K562 (cell line): ENCODE data around the gene NRGN. TPM values are rescaled to one million over a fixed set of nuclear protein-coding genes. Genes with fewer than 3 reads are reported as not detected.

ENCODE experiments used
- ATAC-seq: fragments of 200-7000 bp; cut with Tn5 transposase; 3 replicates; pipeline ENCODE4 v1.9.1; 2020; ENCODE audit warnings: moderate library complexity
- BruUV-seq: library from RNA; stranded (reverse); fragments of 400-500 nt; replicated peaks from 2 replicates; lab custom pipeline; 2021; lab: Mats Ljungman, UMichigan
- CTCF ChIA-PET: fragments of 300-600 bp; formaldehyde crosslinking; extraction: SDS; loops from one replicate; lab custom pipeline; 2021; ENCODE audit warnings: low intra/inter-chr PET ratio; lab: Yijun Ruan, JAX
- POLR2A ChIA-PET: fragments of 300-600, 350-650 bp; sonication (Branson Sonifier 250); formaldehyde crosslinking; extraction: SDS; loops from one replicate; lab custom pipeline; 2021; ENCODE audit warnings: antibody characterized with exemption, inconsistent platforms; lab: Yijun Ruan, JAX
- DNase-seq, 4 experiments: peaks; one replicate each; pipeline versions ENCODE4 v3.0.0 to v3.0.0-alpha.2; 2011 to 2018; ENCODE audit warnings: low spot score in 3 of 4, mixed read lengths in 3 of 4; ENCODE audit errors: extremely low read depth in 1 of 4
- FAIRE-seq: peaks from 2 replicates; lab custom pipeline; 2011; peaks lifted over from hg19 to GRCh38; lab: Jason Lieb, UNC
- H2AFZ ChIP-seq: 2 replicates; pipeline ENCODE4 v1.6.0; 2011; ENCODE audit warnings: low read depth, low read length, control low read depth, inconsistent platforms
- H3K27ac ChIP-seq: fragments of 200-600 bp; 3 replicates; pipeline ENCODE4 v1.8.0; 2011; ENCODE audit warnings: low read depth, mild to moderate bottlenecking, control low read depth, inconsistent platforms, low read length, moderate library complexity, mixed read lengths; ENCODE audit errors: extremely low read depth
- H3K27me3 ChIP-seq, 2 experiments: fragments of 300-600 bp in 1 of 2; 2 replicates in 1 of 2; 3 replicates in 1 of 2; pipeline versions ENCODE4 v1.6.0 to v1.8.0; 2011; ENCODE audit warnings: inconsistent platforms in 2 of 2, low read length in 2 of 2, mild to moderate bottlenecking in 1 of 2, mixed read lengths in 1 of 2, moderate library complexity in 1 of 2; ENCODE audit not compliant: control insufficient read depth in 2 of 2, insufficient read depth in 2 of 2
- H3K36me3 ChIP-seq: fragments of 300-600 bp; 3 replicates; pipeline ENCODE4 v1.8.0; 2011; ENCODE audit warnings: mild to moderate bottlenecking, low read length, inconsistent platforms; ENCODE audit not compliant: control insufficient read depth, insufficient read depth
- H3K4me1 ChIP-seq, 2 experiments: fragments of 200-600 bp in 1 of 2; replicated peaks in 1 of 2; 2 replicates in 1 of 2; 3 replicates in 1 of 2; pipeline versions ENCODE4 v1.5.1 to v1.8.0; 2011; ENCODE audit warnings: inconsistent platforms in 2 of 2, low read length in 2 of 2, mild to moderate bottlenecking in 1 of 2, mixed read lengths in 1 of 2, moderate library complexity in 1 of 2; ENCODE audit not compliant: control insufficient read depth in 2 of 2, insufficient read depth in 2 of 2
- H3K4me2 ChIP-seq: 2 replicates; pipeline ENCODE4 v1.6.1; 2011; ENCODE audit warnings: low read length, control low read depth, inconsistent platforms, mixed read lengths; ENCODE audit not compliant: insufficient read depth
- H3K4me3 ChIP-seq: fragments of 200-600 bp; sonication (generic), shearing (Covaris generic); 2 replicates; pipeline ENCODE4 v1.5.1; 2016; ENCODE audit warnings: control low read depth, inconsistent platforms
- H3K79me2 ChIP-seq: fragments of 200-600 bp; 3 replicates; pipeline ENCODE4 v1.8.0; 2011; ENCODE audit warnings: low read length, inconsistent platforms; ENCODE audit not compliant: control insufficient read depth, insufficient read depth
- H3K9ac ChIP-seq, 2 experiments: 2 replicates each; pipeline versions ENCODE4 v1.6.0 to v1.6.1; 2011; ENCODE audit warnings: low read depth in 2 of 2, low read length in 2 of 2, control low read depth in 1 of 2, inconsistent platforms in 1 of 2, mild to moderate bottlenecking in 1 of 2, mixed read lengths in 1 of 2; ENCODE audit not compliant: insufficient read depth in 1 of 2
- H3K9me1 ChIP-seq: one replicate; pipeline ENCODE4 v1.6.0; 2011; ENCODE audit warnings: inconsistent platforms, mild to moderate bottlenecking, low read length, moderate library complexity; ENCODE audit not compliant: control insufficient read depth, insufficient read depth
- H3K9me3 ChIP-seq: replicated peaks from 2 replicates; pipeline ENCODE4 v1.5.1; 2011; ENCODE audit warnings: low read depth, low read length, inconsistent platforms; ENCODE audit not compliant: control insufficient read depth, insufficient read depth
- H4K20me1 ChIP-seq: replicated peaks from 2 replicates; pipeline ENCODE4 v1.6.1; 2011; ENCODE audit warnings: low read length, inconsistent platforms, mixed read lengths; ENCODE audit not compliant: control insufficient read depth, insufficient read depth
- CXXC5 ChIP-seq: fragments of 250-450 bp; sonication (Bioruptor Pico); IDR thresholded peaks from 2 replicates; pipeline ENCODE4 v1.8.0; 2022; ENCODE audit warnings: inconsistent platforms, mild to moderate bottlenecking, moderate library complexity
- ELF1 ChIP-seq: fragments of 200-800 bp; sonication (Bioruptor generic); IDR thresholded peaks from 2 replicates; pipeline ENCODE4 v1.6.1; 2016; ENCODE audit warnings: missing genetic modification characterization, missing compliant biosample characterization
- EWSR1 ChIP-seq: fragments of 450-650 bp; IDR thresholded peaks from 2 replicates; pipeline ENCODE4 v1.6.1; 2018; ENCODE audit warnings: borderline replicate concordance, mild to moderate bottlenecking, low read depth, moderate library complexity; ENCODE audit not compliant: partially characterized antibody
- HDGF ChIP-seq: fragments of 450-650 bp; IDR thresholded peaks from 2 replicates; pipeline ENCODE4 v1.6.1; 2016
- HMG20B ChIP-seq: fragments of 250-450 bp; sonication (Bioruptor Pico); IDR thresholded peaks from 2 replicates; pipeline ENCODE4 v1.5.0; 2021; ENCODE audit warnings: mild to moderate bottlenecking
- HOXB6 ChIP-seq: fragments of 250-450 bp; sonication (Bioruptor Pico); IDR thresholded peaks from 2 replicates; pipeline ENCODE4 v1.5.1; 2022; ENCODE audit warnings: mild to moderate bottlenecking, borderline replicate concordance
- NFXL1 ChIP-seq: fragments of 450-650 bp; formaldehyde crosslinking; IDR thresholded peaks from 2 replicates; pipeline ENCODE4 v1.4.0; 2021; ENCODE audit warnings: mild to moderate bottlenecking
- OTX1 ChIP-seq: fragments of 450-650 bp; formaldehyde crosslinking; IDR thresholded peaks from 2 replicates; pipeline ENCODE4 v1.4.0; 2022; ENCODE audit warnings: mild to moderate bottlenecking
- PRPF4 ChIP-seq: fragments of 200-400 bp; formaldehyde crosslinking; IDR thresholded peaks from one replicate; pipeline ENCODE4 v1.6.1; 2017; ENCODE audit warnings: low read length, low read depth, mild to moderate bottlenecking; ENCODE audit not compliant: insufficient read depth, poor library complexity, severe bottlenecking
- ZNF217 ChIP-seq: sonication (generic); formaldehyde crosslinking; IDR thresholded peaks from 2 replicates; pipeline ENCODE4 v1.8.0; 2022; ENCODE audit warnings: mild to moderate bottlenecking, missing genetic modification reagents
- WGBS: fragments of 100-300 bp; shearing (Covaris generic); methylation state at CpG from one replicate; pipeline ENCODE4 v1.1.6; 2016; ENCODE audit warnings: low coverage, mixed read lengths; ENCODE audit not compliant: insufficient coverage; ENCODE audit errors: missing lambda C conversion rate; 5-methylcytosine and 5-hydroxymethylcytosine counted together
- in situ Hi-C: fragments of 300-500 bp; cut with MboI; formaldehyde crosslinking; loops from 4 replicates; pipeline ENCODE4 v1.15.0; 2018; ENCODE audit warnings: inconsistent platforms, mixed read lengths
- intact Hi-C: fragments of 100-400 bp; cut with micrococcal nuclease; formaldehyde crosslinking; loops from 2 replicates; pipeline ENCODE4 v1.14.2; 2022
- polyA plus RNA-seq, 8 experiments: library from polyadenylated mRNA; depleted of rRNA in 4 of 8; stranded (reverse) in 5 of 8; unstranded in 3 of 8; fragments of >200 nt; fragmentation: Nextera tagmentation in 2 of 8; fragmentation: Illumina TruSeq in 1 of 8; extraction: Ambion mirVana in 2 of 8; extraction: Trizol in 1 of 8; gene quantifications; 2 replicates each; pipeline versions ENCODE4 v1.2.1 to v1.2.3, GENCODE V29; 2011 to 2014; ENCODE audit warnings: inconsistent platforms in 1 of 8, missing spikeins in 1 of 8
- total RNA-seq, 7 experiments: library from RNA; depleted of rRNA in 6 of 7; stranded (reverse); fragments of >200 nt in 6 of 7; fragmentation: Illumina TruSeq in 2 of 7; extraction: Trizol in 2 of 7; gene quantifications; 2 replicates each; pipeline versions ENCODE4 v1.2.1 to v1.2.3, GENCODE V29; 2011 to 2021; ENCODE audit warnings: low replicate concordance in 1 of 7
- TF ChIP-seq, protein P1 (sequence below): fragments of 450-650 bp; formaldehyde crosslinking; IDR thresholded peaks from 2 replicates; pipeline ENCODE4 v1.4.0; 2022; ENCODE audit warnings: missing genetic modification characterization
- TF ChIP-seq, protein P2 (sequence below), 3 experiments: IDR thresholded peaks in 2 of 3; conservative IDR thresholded peaks in 1 of 3; 2 replicates each; pipeline ENCODE4 v1.5.1; 2011 to 2012; ENCODE audit warnings: low read length in 3 of 3, mild to moderate bottlenecking in 3 of 3, control low read depth in 2 of 3, improper control_type of control experiment in 1 of 3, inconsistent platforms in 1 of 3, low read depth in 1 of 3, mixed read lengths in 1 of 3, moderate library complexity in 1 of 3; ENCODE audit not compliant: insufficient read depth in 2 of 3
- TF ChIP-seq, protein P3 (sequence below): fragments of 450-650 bp; conservative IDR thresholded peaks from 2 replicates; pipeline ENCODE4 v1.6.1; 2016; ENCODE audit warnings: missing genetic modification characterization, low read depth, mild to moderate bottlenecking, control low read depth, missing compliant biosample characterization
- TF ChIP-seq, protein P4 (sequence below): fragments of 250-450 bp; sonication (Bioruptor Pico); IDR thresholded peaks from 2 replicates; pipeline ENCODE4 v1.8.0; 2022; ENCODE audit warnings: moderate library complexity, mild to moderate bottlenecking, inconsistent platforms

NRGN gene
- total and polyA plus RNA-seq, 9 of the 15 experiments (the other 6 are each of a cell fraction or from before 2014, with no cell fraction given), result 0.29 to 7.8 (median 3.5) TPM; not detected in 2

DNA sequence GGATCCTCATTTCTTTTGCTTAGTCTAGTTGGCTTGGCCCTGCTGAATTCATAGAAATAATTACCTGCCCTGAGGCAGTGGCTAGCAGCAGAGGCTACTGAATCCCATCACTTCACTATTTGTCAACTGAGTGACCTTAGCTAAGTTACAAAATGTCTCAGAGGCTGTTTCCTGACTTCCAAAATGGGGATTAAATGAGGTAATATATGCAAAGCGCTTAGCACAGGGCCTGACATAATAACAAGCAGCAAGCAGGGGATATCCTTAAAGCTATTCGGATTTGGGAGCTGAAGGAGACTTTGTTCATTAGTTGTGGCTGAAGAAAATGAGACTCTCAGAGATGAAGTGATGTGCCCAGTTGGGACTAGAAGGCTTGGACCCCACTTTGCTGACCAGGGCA is 2.8 kb downstream of the NRGN start:
- H3K4me2 ChIP-seq, result no peak overlapping the region
- 0 out of 2 replicates have a peak, but pooled peaks cover 9% of the 10 kb centered on the region for H4K20me1 ChIP-seq
- BruUV-seq, result no TSS peak
- intact Hi-C loops (no loop called here), in situ Hi-C loops (no loop called here)
- no peaks in the 10 kb centered on the region for H3K9me1 ChIP-seq
- no peak overlapping the region for H3K27ac ChIP-seq
- H3K79me2 ChIP-seq, result no peaks in the 10 kb centered on the region
- 7% methylated on average over 2 of the region's 2 CpGs for WGBS
- DNase-seq (no peak), ATAC-seq (no peak), FAIRE-seq (no peak)
- H3K4me1 ChIP-seq, result peaks cover 20 to 27% of the 10 kb centered on the region in 2 experiments; a peak in 4 of 5 replicates
- no peak overlapping the region for H3K4me3 ChIP-seq
- peaks cover 8 to 40% of the 10 kb centered on the region in 2 experiments; a peak in 4 of 5 replicates for H3K27me3 ChIP-seq
- H3K36me3 ChIP-seq, result no peaks in the 10 kb centered on the region
- CTCF ChIA-PET, result no interaction called here
- no peaks in the 10 kb centered on the region for H3K9me3 ChIP-seq
- H2AFZ ChIP-seq, result no peak overlapping the region
- H3K9ac ChIP-seq, result no peak overlapping the region
- POLR2A ChIA-PET, result no interaction called here
- TF ChIP-seq, protein P1, sequence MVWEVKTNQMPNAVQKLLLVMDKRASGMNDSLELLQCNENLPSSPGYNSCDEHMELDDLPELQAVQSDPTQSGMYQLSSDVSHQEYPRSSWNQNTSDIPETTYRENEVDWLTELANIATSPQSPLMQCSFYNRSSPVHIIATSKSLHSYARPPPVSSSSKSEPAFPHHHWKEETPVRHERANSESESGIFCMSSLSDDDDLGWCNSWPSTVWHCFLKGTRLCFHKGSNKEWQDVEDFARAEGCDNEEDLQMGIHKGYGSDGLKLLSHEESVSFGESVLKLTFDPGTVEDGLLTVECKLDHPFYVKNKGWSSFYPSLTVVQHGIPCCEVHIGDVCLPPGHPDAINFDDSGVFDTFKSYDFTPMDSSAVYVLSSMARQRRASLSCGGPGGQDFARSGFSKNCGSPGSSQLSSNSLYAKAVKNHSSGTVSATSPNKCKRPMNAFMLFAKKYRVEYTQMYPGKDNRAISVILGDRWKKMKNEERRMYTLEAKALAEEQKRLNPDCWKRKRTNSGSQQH (CRISPR knock-in tag), result no peak
- no peak for TF ChIP-seq ELF1 (tag)
- no peak for TF ChIP-seq EWSR1
- no peak for TF ChIP-seq HOXB6 (CRISPR knock-in tag)
- no peak for TF ChIP-seq HDGF
- no peak for TF ChIP-seq HMG20B (CRISPR knock-in tag)
- no peak for TF ChIP-seq CXXC5 (CRISPR knock-in tag)
- TF ChIP-seq ZNF217 (CRISPR knock-in tag), result no peak
- TF ChIP-seq, protein P2, sequence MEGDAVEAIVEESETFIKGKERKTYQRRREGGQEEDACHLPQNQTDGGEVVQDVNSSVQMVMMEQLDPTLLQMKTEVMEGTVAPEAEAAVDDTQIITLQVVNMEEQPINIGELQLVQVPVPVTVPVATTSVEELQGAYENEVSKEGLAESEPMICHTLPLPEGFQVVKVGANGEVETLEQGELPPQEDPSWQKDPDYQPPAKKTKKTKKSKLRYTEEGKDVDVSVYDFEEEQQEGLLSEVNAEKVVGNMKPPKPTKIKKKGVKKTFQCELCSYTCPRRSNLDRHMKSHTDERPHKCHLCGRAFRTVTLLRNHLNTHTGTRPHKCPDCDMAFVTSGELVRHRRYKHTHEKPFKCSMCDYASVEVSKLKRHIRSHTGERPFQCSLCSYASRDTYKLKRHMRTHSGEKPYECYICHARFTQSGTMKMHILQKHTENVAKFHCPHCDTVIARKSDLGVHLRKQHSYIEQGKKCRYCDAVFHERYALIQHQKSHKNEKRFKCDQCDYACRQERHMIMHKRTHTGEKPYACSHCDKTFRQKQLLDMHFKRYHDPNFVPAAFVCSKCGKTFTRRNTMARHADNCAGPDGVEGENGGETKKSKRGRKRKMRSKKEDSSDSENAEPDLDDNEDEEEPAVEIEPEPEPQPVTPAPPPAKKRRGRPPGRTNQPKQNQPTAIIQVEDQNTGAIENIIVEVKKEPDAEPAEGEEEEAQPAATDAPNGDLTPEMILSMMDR (IDR thresholded peaks at IDR 0.05 in 2 of 3, conservative IDR thresholded peaks at IDR 0.05 in 1 of 3; ENCODE audit: insufficient read depth in 2 of 3, low read depth in 1 of 3, low read length in 3 of 3), result no peak
- TF ChIP-seq NFXL1 (CRISPR knock-in tag), result no peak
- TF ChIP-seq OTX1 (CRISPR knock-in tag), result no peak
- TF ChIP-seq, protein P3, sequence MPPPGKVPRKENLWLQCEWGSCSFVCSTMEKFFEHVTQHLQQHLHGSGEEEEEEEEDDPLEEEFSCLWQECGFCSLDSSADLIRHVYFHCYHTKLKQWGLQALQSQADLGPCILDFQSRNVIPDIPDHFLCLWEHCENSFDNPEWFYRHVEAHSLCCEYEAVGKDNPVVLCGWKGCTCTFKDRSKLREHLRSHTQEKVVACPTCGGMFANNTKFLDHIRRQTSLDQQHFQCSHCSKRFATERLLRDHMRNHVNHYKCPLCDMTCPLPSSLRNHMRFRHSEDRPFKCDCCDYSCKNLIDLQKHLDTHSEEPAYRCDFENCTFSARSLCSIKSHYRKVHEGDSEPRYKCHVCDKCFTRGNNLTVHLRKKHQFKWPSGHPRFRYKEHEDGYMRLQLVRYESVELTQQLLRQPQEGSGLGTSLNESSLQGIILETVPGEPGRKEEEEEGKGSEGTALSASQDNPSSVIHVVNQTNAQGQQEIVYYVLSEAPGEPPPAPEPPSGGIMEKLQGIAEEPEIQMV, result no peak
- no peak for TF ChIP-seq PRPF4
- TF ChIP-seq, protein P4, sequence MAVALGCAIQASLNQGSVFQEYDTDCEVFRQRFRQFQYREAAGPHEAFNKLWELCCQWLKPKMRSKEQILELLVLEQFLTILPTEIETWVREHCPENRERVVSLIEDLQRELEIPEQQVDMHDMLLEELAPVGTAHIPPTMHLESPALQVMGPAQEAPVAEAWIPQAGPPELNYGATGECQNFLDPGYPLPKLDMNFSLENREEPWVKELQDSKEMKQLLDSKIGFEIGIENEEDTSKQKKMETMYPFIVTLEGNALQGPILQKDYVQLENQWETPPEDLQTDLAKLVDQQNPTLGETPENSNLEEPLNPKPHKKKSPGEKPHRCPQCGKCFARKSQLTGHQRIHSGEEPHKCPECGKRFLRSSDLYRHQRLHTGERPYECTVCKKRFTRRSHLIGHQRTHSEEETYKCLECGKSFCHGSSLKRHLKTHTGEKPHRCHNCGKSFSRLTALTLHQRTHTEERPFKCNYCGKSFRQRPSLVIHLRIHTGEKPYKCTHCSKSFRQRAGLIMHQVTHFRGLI (CRISPR knock-in tag), result no peak
